ENCODE data around the gene MAP3K9.

MAP3K9 gene

DNA sequence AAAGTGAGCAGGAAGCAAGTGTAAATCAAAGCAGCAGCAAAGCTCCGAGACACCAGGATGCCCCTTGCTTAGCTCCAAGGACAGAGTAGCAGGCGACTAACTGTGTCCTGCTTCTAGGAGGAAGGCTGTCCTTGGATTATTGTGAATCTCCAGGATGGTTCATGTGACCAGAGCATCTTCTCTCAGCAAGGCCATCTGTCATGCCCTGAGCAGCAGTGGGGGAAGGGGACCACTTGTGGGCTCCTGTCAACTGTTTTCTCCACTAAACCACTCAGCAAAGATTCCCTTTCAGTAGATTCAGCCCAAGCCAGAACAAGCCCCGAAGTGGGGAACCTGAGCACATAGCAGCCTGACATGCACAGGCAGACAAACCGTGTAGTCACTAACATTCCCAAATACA lies 19.4 kb downstream of the MAP3K9 start:
- Histone ChIP-seq H3K4me2 (ENCODE audit: low read depth, low read length) (no peak overlapping the region), H3F3A (ENCODE audit: insufficient read depth, low read length) (no peaks in the 10 kb centered on the region), H3K79me2 (ENCODE audit: low read length) (no peaks in the 10 kb centered on the region), H3K4me1 (ENCODE audit: low read length) (no peaks in the 10 kb centered on the region), H4K20me1 (ENCODE audit: insufficient read depth, low read length) (no peaks in the 10 kb centered on the region), H2AFZ (ENCODE audit: low read length) (no peak overlapping the region), H3K27ac (ENCODE audit: low read length) (no peak overlapping the region), H3K27me3 (replicated peaks; ENCODE audit: insufficient read depth, low read length) (no peaks in the 10 kb centered on the region), H3K9ac (ENCODE audit: low read length) (no peak overlapping the region), H3K4me3 (ENCODE audit: low read length) (no peak overlapping the region), H3K36me3 (replicated peaks; ENCODE audit: insufficient read depth, low read length) (no peaks in the 10 kb centered on the region), H3K9me3 (replicated peaks; ENCODE audit: insufficient read depth, low read length) (no peaks in the 10 kb centered on the region), H3K9me2 (replicated peaks; ENCODE audit: insufficient read depth, low read length) (no peaks in the 10 kb centered on the region)
- TF ChIP-seq, protein P1, sequence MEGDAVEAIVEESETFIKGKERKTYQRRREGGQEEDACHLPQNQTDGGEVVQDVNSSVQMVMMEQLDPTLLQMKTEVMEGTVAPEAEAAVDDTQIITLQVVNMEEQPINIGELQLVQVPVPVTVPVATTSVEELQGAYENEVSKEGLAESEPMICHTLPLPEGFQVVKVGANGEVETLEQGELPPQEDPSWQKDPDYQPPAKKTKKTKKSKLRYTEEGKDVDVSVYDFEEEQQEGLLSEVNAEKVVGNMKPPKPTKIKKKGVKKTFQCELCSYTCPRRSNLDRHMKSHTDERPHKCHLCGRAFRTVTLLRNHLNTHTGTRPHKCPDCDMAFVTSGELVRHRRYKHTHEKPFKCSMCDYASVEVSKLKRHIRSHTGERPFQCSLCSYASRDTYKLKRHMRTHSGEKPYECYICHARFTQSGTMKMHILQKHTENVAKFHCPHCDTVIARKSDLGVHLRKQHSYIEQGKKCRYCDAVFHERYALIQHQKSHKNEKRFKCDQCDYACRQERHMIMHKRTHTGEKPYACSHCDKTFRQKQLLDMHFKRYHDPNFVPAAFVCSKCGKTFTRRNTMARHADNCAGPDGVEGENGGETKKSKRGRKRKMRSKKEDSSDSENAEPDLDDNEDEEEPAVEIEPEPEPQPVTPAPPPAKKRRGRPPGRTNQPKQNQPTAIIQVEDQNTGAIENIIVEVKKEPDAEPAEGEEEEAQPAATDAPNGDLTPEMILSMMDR (IDR thresholded peaks at IDR 0.05; ENCODE audit: low read length) = no peak
- TF ChIP-seq EZH2phosphoT487 (IDR thresholded peaks at IDR 0.05; ENCODE audit: low read length) (no peak), EZH2 (optimal IDR thresholded peaks at IDR 0.05; ENCODE audit: low read depth, low read length) (no peak)
- DNase-seq = no peak

DNA sequence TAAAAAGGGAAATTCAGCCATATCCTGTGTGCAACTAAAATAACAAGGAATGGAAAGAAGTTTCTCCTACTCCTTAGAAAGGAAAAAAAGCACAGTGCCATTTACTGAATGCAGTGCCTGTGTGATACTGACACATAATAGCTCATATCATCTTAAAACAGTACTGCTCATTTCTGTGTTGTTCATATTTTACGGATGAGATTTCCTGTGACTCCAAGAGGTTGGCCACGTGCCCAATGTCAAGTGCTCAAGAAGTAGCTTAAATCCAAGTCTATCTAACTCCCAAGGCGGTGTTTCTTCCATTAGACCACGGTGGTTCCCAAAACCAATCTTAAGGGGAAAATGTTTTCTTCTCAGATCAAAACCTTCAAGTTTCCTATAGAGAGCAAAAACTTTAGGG lies 20.0 kb downstream of the MAP3K9 start:
- Histone ChIP-seq H3K9ac (ENCODE audit: low read length) (no peak overlapping the region), H3K9me2 (replicated peaks; ENCODE audit: insufficient read depth, low read length) (no peaks in the 10 kb centered on the region), H3K36me3 (replicated peaks; ENCODE audit: insufficient read depth, low read length) (no peaks in the 10 kb centered on the region), H3K79me2 (ENCODE audit: low read length) (no peaks in the 10 kb centered on the region), H3K27me3 (replicated peaks; ENCODE audit: insufficient read depth, low read length) (no peaks in the 10 kb centered on the region), H3K4me3 (ENCODE audit: low read length) (no peak overlapping the region), H2AFZ (ENCODE audit: low read length) (no peak overlapping the region), H3K27ac (ENCODE audit: low read length) (no peak overlapping the region), H3K9me3 (replicated peaks; ENCODE audit: insufficient read depth, low read length) (no peaks in the 10 kb centered on the region), H3F3A (ENCODE audit: insufficient read depth, low read length) (no peaks in the 10 kb centered on the region), H3K4me1 (ENCODE audit: low read length) (no peaks in the 10 kb centered on the region), H4K20me1 (ENCODE audit: insufficient read depth, low read length) (no peaks in the 10 kb centered on the region), H3K4me2 (ENCODE audit: low read depth, low read length) (no peak overlapping the region)
- TF ChIP-seq EZH2 (optimal IDR thresholded peaks at IDR 0.05; ENCODE audit: low read depth, low read length) (no peak), EZH2phosphoT487 (IDR thresholded peaks at IDR 0.05; ENCODE audit: low read length) (no peak)
- TF ChIP-seq, protein P1 (IDR thresholded peaks at IDR 0.05; ENCODE audit: low read length) = no peak
- no peak for DNase-seq

DNA sequence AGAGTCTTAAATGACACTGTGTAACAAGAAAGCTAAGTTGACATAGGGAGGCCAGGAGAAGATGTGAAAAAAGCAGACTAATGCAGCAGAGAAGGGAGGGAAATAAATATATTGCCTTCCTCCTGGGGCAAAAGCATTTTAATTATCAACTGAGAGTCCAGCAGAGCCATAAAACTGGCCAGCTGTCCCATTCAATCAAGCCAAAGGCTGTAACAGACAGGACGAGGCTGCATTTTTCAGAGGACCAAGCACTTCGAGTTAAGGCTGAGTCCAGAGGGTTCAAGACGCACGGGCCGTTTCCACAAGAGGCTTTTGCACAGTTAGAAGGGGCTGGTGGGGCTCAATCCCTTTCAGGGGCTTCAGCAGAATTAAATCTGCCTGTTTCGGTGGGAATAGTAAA lies 20.4 kb downstream of the MAP3K9 start:
- H3K27me3 ChIP-seq (replicated peaks; ENCODE audit: insufficient read depth, low read length) = no peaks in the 10 kb centered on the region
- H3K27ac ChIP-seq (ENCODE audit: low read length) = no peak overlapping the region

More for the DNA sequence above, 20.4 kb downstream of the MAP3K9 start:
- Histone ChIP-seq H3K4me1 (ENCODE audit: low read length) (no peaks in the 10 kb centered on the region), H3K9me3 (replicated peaks; ENCODE audit: insufficient read depth, low read length) (no peaks in the 10 kb centered on the region), H4K20me1 (ENCODE audit: insufficient read depth, low read length) (no peaks in the 10 kb centered on the region), H3K4me3 (ENCODE audit: low read length) (no peak overlapping the region), H2AFZ (ENCODE audit: low read length) (no peak overlapping the region), H3K36me3 (replicated peaks; ENCODE audit: insufficient read depth, low read length) (no peaks in the 10 kb centered on the region), H3F3A (ENCODE audit: insufficient read depth, low read length) (no peaks in the 10 kb centered on the region), H3K9me2 (replicated peaks; ENCODE audit: insufficient read depth, low read length) (no peaks in the 10 kb centered on the region), H3K79me2 (ENCODE audit: low read length) (no peaks in the 10 kb centered on the region), H3K4me2 (ENCODE audit: low read depth, low read length) (no peak overlapping the region), H3K9ac (ENCODE audit: low read length) (no peak overlapping the region)
- no peak for DNase-seq
- TF ChIP-seq, protein P1 (IDR thresholded peaks at IDR 0.05; ENCODE audit: low read length) = no peak
- TF ChIP-seq EZH2 (optimal IDR thresholded peaks at IDR 0.05; ENCODE audit: low read depth, low read length) = no peak
- TF ChIP-seq EZH2phosphoT487 (IDR thresholded peaks at IDR 0.05; ENCODE audit: low read length) = no peak
